Activated B cell treated with CpG ODN at 0.5 μM for 24 hours (primary cell): ENCODE measurements around the gene IFI27L1. TPM values are rescaled to one million over a fixed set of nuclear protein-coding genes. Genes with fewer than 3 reads are reported as not detected.

Source experiments
- ATAC-seq: fragments of 200-7000 bp; cut with Tn5 transposase; one replicate; pipeline ENCODE4 v1.10.0; 2021; ENCODE audit warnings: low read depth, mild to moderate bottlenecking, moderate library complexity
- CTCF ChIA-PET: fragments of 350-600 bp; sonication (Branson Sonifier 250); formaldehyde crosslinking; loops from one replicate; lab custom pipeline; 2021; ENCODE audit warnings: antibody characterized with exemption; lab: Charles Lee
- POLR2A ChIA-PET: fragments of 350-600 bp; sonication (Branson Sonifier 250); formaldehyde crosslinking; loops from one replicate; lab custom pipeline; 2021; ENCODE audit warnings: antibody characterized with exemption; lab: Charles Lee
- DNase-seq: peaks from one replicate; pipeline ENCODE4 v3.0.0; 2022
- H3K27ac Mint-ChIP-seq: one replicate; pipeline ENCODE4 v1.8.0; 2020; ENCODE audit warnings: mixed read lengths
- H3K27me3 Mint-ChIP-seq: one replicate; pipeline ENCODE4 v1.8.0; 2021; ENCODE audit warnings: mixed read lengths
- H3K36me3 Mint-ChIP-seq: one replicate; pipeline ENCODE4 v1.8.0; 2021; ENCODE audit warnings: low read depth, mixed read lengths
- H3K4me1 Mint-ChIP-seq: one replicate; pipeline ENCODE4 v1.8.0; 2021; ENCODE audit warnings: mixed read lengths
- H3K4me3 Mint-ChIP-seq: one replicate; pipeline ENCODE4 v1.8.0; 2020; ENCODE audit warnings: mild to moderate bottlenecking, mixed read lengths
- H3K9me3 Mint-ChIP-seq: one replicate; pipeline ENCODE4 v1.8.0; 2020; ENCODE audit warnings: mixed read lengths
- CTCF ChIP-seq: fragments of 200-600 bp; IDR thresholded peaks from one replicate; pipeline ENCODE4 v1.8.0; 2022; ENCODE audit warnings: antibody characterized with exemption, mild to moderate bottlenecking
- intact Hi-C: fragments of 100-400 bp; cut with micrococcal nuclease; formaldehyde crosslinking; loops from one replicate; pipeline ENCODE4 v1.15.1; 2024
- total RNA-seq: library from RNA; stranded (reverse); gene quantifications from 2 replicates; pipeline ENCODE4 v1.2.3, GENCODE V29; 2022

Gene IFI27L1
- total RNA-seq, 1 donor from 2014 or later, result 9.2 TPM

GRCh38 chr14:94088516-94088915, 7.4 kb downstream of the IFI27L1 start:
- intact Hi-C loops, result no loop called here
- ATAC-seq, result no peak
- peaks cover 2% of the 10 kb centered on the region for H3K9me3 Mint-ChIP-seq
- no peaks in the 10 kb centered on the region for H3K4me1 Mint-ChIP-seq
- TF ChIP-seq CTCF, result no peak
- no peak for DNase-seq
- no peak overlapping the region for H3K4me3 Mint-ChIP-seq
- no peaks in the 10 kb centered on the region for H3K36me3 Mint-ChIP-seq
- ChIA-PET POLR2A (no interaction called here), CTCF (interaction anchor here (1.9 kb wide), 1 partner anchor 52 kb away, joined by 4 read pairs; no protein-coding TSS in a partner anchor)
- no peaks in the 10 kb centered on the region for H3K27me3 Mint-ChIP-seq
- no peak overlapping the region for H3K27ac Mint-ChIP-seq

GRCh38 chr14:94089479-94089878, 8.4 kb downstream of the IFI27L1 start:
- H3K27ac Mint-ChIP-seq, result no peak overlapping the region
- no peaks in the 10 kb centered on the region for H3K36me3 Mint-ChIP-seq
- H3K27me3 Mint-ChIP-seq, result no peaks in the 10 kb centered on the region
- H3K4me3 Mint-ChIP-seq, result no peak overlapping the region
- peaks cover 2% of the 10 kb centered on the region for H3K9me3 Mint-ChIP-seq
- no peak for DNase-seq
- no peak for ATAC-seq
- intact Hi-C loops, result no loop called here
- POLR2A ChIA-PET, result no interaction called here
- CTCF ChIA-PET, result interaction anchor here (1.9 kb wide), 1 partner anchor 53 kb away, joined by 4 read pairs; no protein-coding TSS in a partner anchor
- TF ChIP-seq CTCF, result no peak
- no peaks in the 10 kb centered on the region for H3K4me1 Mint-ChIP-seq

- DNase-seq (no peak), ATAC-seq (no peak)
- intact Hi-C loops, result no loop called here
- ChIA-PET POLR2A (no interaction called here), CTCF (no interaction called here)
- H3K4me3 Mint-ChIP-seq, result no peak overlapping the region
- no peaks in the 10 kb centered on the region for H3K9me3 Mint-ChIP-seq
- no peak for TF ChIP-seq CTCF
- H3K27ac Mint-ChIP-seq, result no peak overlapping the region
- no peaks in the 10 kb centered on the region for H3K36me3 Mint-ChIP-seq
- H3K27me3 Mint-ChIP-seq, result no peaks in the 10 kb centered on the region
- H3K4me1 Mint-ChIP-seq, result no peaks in the 10 kb centered on the region
Measured at GRCh38 chr14:94093418-94093817, 12.3 kb downstream of the IFI27L1 start.

- TF ChIP-seq CTCF, result no peak
- intact Hi-C loops, result no loop called here
- ChIA-PET CTCF (no interaction called here), POLR2A (no interaction called here)
- H3K4me3 Mint-ChIP-seq, result no peak overlapping the region
- no peaks in the 10 kb centered on the region for H3K27me3 Mint-ChIP-seq
- ATAC-seq, result no peak
- H3K9me3 Mint-ChIP-seq, result no peaks in the 10 kb centered on the region
- H3K27ac Mint-ChIP-seq, result no peak overlapping the region
- no peak for DNase-seq
- H3K4me1 Mint-ChIP-seq, result no peaks in the 10 kb centered on the region
- no peaks in the 10 kb centered on the region for H3K36me3 Mint-ChIP-seq
Measured at GRCh38 chr14:94097091-94097490, 16.0 kb downstream of the IFI27L1 start.

GRCh38 chr14:94098326-94098992, 17.3 kb downstream of the IFI27L1 start:
- Mint-ChIP-seq H3K4me3 (no peak overlapping the region), H3K27me3 (no peaks in the 10 kb centered on the region), H3K36me3 (no peaks in the 10 kb centered on the region), H3K27ac (no peak overlapping the region), H3K9me3 (no peaks in the 10 kb centered on the region), H3K4me1 (no peaks in the 10 kb centered on the region)
- ATAC-seq (no peak), DNase-seq (no peak)
- no peak for TF ChIP-seq CTCF
- ChIA-PET POLR2A (no interaction called here), CTCF (no interaction called here)
- intact Hi-C loops, result no loop called here
